Measurements from ENCODE around the gene RPL34. TPM values are rescaled to one million over a fixed set of nuclear protein-coding genes. Genes with fewer than 3 reads are reported as not detected.
"Not testable (repeated sequence)": the region's sequence is repeated elsewhere in the genome, so short reads cannot be mapped to it uniquely, and the experiment has no call there.

Gene RPL34
- total and polyA plus RNA-seq, 12 donors, result 612 to 3,397 (median 687) TPM

GRCh38 chr4:108590776-108591175 lies 29.6 kb upstream of the RPL34 start:
- peaks cover 0 to 9% (median 3%) of the 10 kb centered on the region in 9 donors for H3K4me1 ChIP-seq
- no peaks in the 10 kb centered on the region for H3K9me3 ChIP-seq
- DNase-seq (no peak), ATAC-seq (no peak)
- no peak for TF ChIP-seq CTCF (IDR thresholded peaks at IDR 0.05)
- H3K27me3 ChIP-seq, result no peaks in the 10 kb centered on the region
- no peak overlapping the region for H3K27ac ChIP-seq
- WGBS, 2 donors, result 90 to 100% methylated on average over 1 of the region's 1 CpG
- intact Hi-C loops (cut with DNase I), result no loop called here
- H3K4me3 ChIP-seq, result no peak overlapping the region
- peaks cover 0 to 10% (median 0%) of the 10 kb centered on the region in 9 donors for H3K36me3 ChIP-seq

- WGBS, 2 donors, result 74 to 77% methylated on average over 2 of the region's 2 CpGs
- peaks cover 0 to 10% (median 0%) of the 10 kb centered on the region in 9 donors for H3K36me3 ChIP-seq
- TF ChIP-seq CTCF (IDR thresholded peaks at IDR 0.05), result no peak
- DNase-seq (no peak), ATAC-seq (no peak)
- H3K4me1 ChIP-seq, result peaks cover 0 to 9% (median 3%) of the 10 kb centered on the region in 9 donors
- no peaks in the 10 kb centered on the region for H3K9me3 ChIP-seq
- intact Hi-C loops (cut with DNase I), result no loop called here
- no peak overlapping the region for H3K4me3 ChIP-seq
- no peaks in the 10 kb centered on the region for H3K27me3 ChIP-seq
- H3K27ac ChIP-seq, result peak overlapping the region in 1 of 10 donors; percentile 47
Measured at GRCh38 chr4:108592674-108592986, 27.7 kb upstream of the RPL34 start.

GRCh38 chr4:108594296-108594695 lies 26.1 kb upstream of the RPL34 start:
- H3K27me3 ChIP-seq; H3K4me1 ChIP-seq; ATAC-seq; H3K27ac ChIP-seq; H3K4me3 ChIP-seq; DNase-seq; H3K9me3 ChIP-seq; intact Hi-C loops (cut with DNase I): not testable (repeated sequence)
- H3K36me3 ChIP-seq, result peaks cover 0 to 10% (median 0%) of the 10 kb centered on the region in 9 donors
- 98 to 99% methylated on average over 21 of the region's 21 CpGs for WGBS, 2 donors

GRCh38 chr4:108596344-108596743 lies 24.0 kb upstream of the RPL34 start:
- H3K4me1 ChIP-seq, result peaks cover 0 to 9% (median 3%) of the 10 kb centered on the region in 9 donors
- 96% methylated on average over 1 of the region's 1 CpG for WGBS, 2 donors
- no peak for DNase-seq
- H3K36me3 ChIP-seq, result peaks cover 0 to 10% (median 0%) of the 10 kb centered on the region in 9 donors
- H3K4me3 ChIP-seq, result no peak overlapping the region
- no peak for TF ChIP-seq CTCF (IDR thresholded peaks at IDR 0.05)
- no peak overlapping the region for H3K27ac ChIP-seq
- H3K27me3 ChIP-seq, result no peaks in the 10 kb centered on the region
- intact Hi-C loops (cut with DNase I), result no loop called here
- no peaks in the 10 kb centered on the region for H3K9me3 ChIP-seq
- no peak for ATAC-seq

- Histone ChIP-seq H3K4me1 (no peaks in the 10 kb centered on the region), H3K27me3 (no peaks in the 10 kb centered on the region), H3K9me3 (peaks cover 0 to 7% (median 0%) of the 10 kb centered on the region in 11 donors), H3K27ac (no peak overlapping the region), H3K36me3 (no peaks in the 10 kb centered on the region), H3K4me3 (no peak overlapping the region)
- intact Hi-C loops (cut with DNase I), result no loop called here
- WGBS, 2 donors, result 85 to 87% methylated on average over 3 of the region's 3 CpGs
- TF ChIP-seq CTCF (IDR thresholded peaks at IDR 0.05), result no peak
- ATAC-seq, result no peak
- no peak for DNase-seq
Measured at GRCh38 chr4:108601106-108601505, 19.3 kb upstream of the RPL34 start.

Measured in heart right ventricle (tissue), 16 donors.